Hepatocyte (in vitro differentiated cells): ENCODE measurements around the gene IRF4. TPM values are rescaled to one million over a fixed set of nuclear protein-coding genes. Genes with fewer than 3 reads are reported as not detected.
"Not testable (repeated sequence)": the region's sequence is repeated elsewhere in the genome, so short reads cannot be mapped to it uniquely, and the experiment has no call there.

Source experiments
- DNase-seq: peaks from one replicate; pipeline ENCODE4 v3.0.0-alpha.2; 2016; ENCODE audit warnings: low spot score
- H2AFZ ChIP-seq: fragments of 200-600 bp; sonication (generic); 2 replicates; pipeline ENCODE4 v1.6.0; 2016; ENCODE audit warnings: antibody characterized with exemption, mild to moderate bottlenecking
- H3K27ac ChIP-seq: fragments of 200-600 bp; sonication (generic); 2 replicates; pipeline ENCODE4 v1.5.1; 2016; ENCODE audit warnings: mild to moderate bottlenecking
- H3K27me3 ChIP-seq: fragments of 200-600 bp; sonication (generic); 2 replicates; pipeline ENCODE4 v1.6.1; 2016
- H3K36me3 ChIP-seq: fragments of 200-600 bp; sonication (generic); replicated peaks from 2 replicates; pipeline ENCODE4 v1.5.1; 2016; ENCODE audit warnings: low read depth; ENCODE audit not compliant: insufficient read depth
- H3K4me1 ChIP-seq: fragments of 200-600 bp; sonication (generic); 2 replicates; pipeline ENCODE4 v1.5.1; 2016; ENCODE audit warnings: mild to moderate bottlenecking, moderate library complexity; ENCODE audit not compliant: insufficient read depth
- H3K4me2 ChIP-seq: fragments of 200-600 bp; sonication (generic); 2 replicates; pipeline ENCODE4 v1.6.0; 2016
- H3K4me3 ChIP-seq: fragments of 200-600 bp; sonication (generic); 2 replicates; pipeline ENCODE4 v1.5.1; 2016; ENCODE audit warnings: mild to moderate bottlenecking
- H3K79me2 ChIP-seq: fragments of 200-600 bp; sonication (generic); 2 replicates; pipeline ENCODE4 v1.6.0; 2017; ENCODE audit warnings: mild to moderate bottlenecking
- H3K9me2 ChIP-seq: fragments of 200-600 bp; sonication (generic); replicated peaks from 2 replicates; pipeline ENCODE4 v1.6.0; 2017; ENCODE audit warnings: mild to moderate bottlenecking; ENCODE audit not compliant: insufficient read depth
- H3K9me3 ChIP-seq: fragments of 200-600 bp; sonication (generic); 2 replicates; pipeline ENCODE4 v1.5.1; 2016; ENCODE audit warnings: low read depth, mild to moderate bottlenecking
- H4K20me1 ChIP-seq: fragments of 200-600 bp; sonication (generic); 2 replicates; pipeline ENCODE4 v1.6.0; 2016; ENCODE audit warnings: mild to moderate bottlenecking; ENCODE audit not compliant: insufficient read depth, poor library complexity, severe bottlenecking
- EZH2 ChIP-seq: fragments of 200-600 bp; sonication (generic); IDR thresholded peaks from 2 replicates; pipeline ENCODE4 v1.6.1; 2016; ENCODE audit warnings: antibody characterized with exemption, mild to moderate bottlenecking, borderline replicate concordance
- EZH2phosphoT487 ChIP-seq: fragments of 200-600 bp; sonication (generic); IDR thresholded peaks from one replicate; pipeline ENCODE4 v1.6.1; 2018; ENCODE audit warnings: antibody characterized with exemption, mild to moderate bottlenecking, low read depth, moderate library complexity; ENCODE audit not compliant: unreplicated experiment, severe bottlenecking
- WGBS: methylation state at CpG from one replicate; pipeline ENCODE4 v1.1.6; 2016; ENCODE audit warnings: low lambda C conversion rate; ENCODE audit errors: missing lambda C conversion rate; 5-methylcytosine and 5-hydroxymethylcytosine counted together
- polyA plus RNA-seq: library from polyadenylated mRNA; unstranded; fragments of >200 nt; fragmentation: Nextera tagmentation; extraction: Ambion mirVana; gene quantifications from 2 replicates; pipeline ENCODE4 v1.2.1, GENCODE V29; 2016
- total RNA-seq: library from RNA; depleted of rRNA; stranded (reverse); fragments of >200 nt; gene quantifications from 2 replicates; pipeline ENCODE4 v1.2.3, GENCODE V29; 2014
- TF ChIP-seq, protein P1 (sequence below): fragments of 200-600 bp; sonication (generic); IDR thresholded peaks from 2 replicates; pipeline ENCODE4 v1.5.1; 2016; ENCODE audit warnings: antibody characterized with exemption, mild to moderate bottlenecking; ENCODE audit not compliant: poor library complexity

The IRF4 gene
- total and polyA plus RNA-seq, 2 experiments from 2014 or later: 0.02 to 0.23 TPM

DNA sequence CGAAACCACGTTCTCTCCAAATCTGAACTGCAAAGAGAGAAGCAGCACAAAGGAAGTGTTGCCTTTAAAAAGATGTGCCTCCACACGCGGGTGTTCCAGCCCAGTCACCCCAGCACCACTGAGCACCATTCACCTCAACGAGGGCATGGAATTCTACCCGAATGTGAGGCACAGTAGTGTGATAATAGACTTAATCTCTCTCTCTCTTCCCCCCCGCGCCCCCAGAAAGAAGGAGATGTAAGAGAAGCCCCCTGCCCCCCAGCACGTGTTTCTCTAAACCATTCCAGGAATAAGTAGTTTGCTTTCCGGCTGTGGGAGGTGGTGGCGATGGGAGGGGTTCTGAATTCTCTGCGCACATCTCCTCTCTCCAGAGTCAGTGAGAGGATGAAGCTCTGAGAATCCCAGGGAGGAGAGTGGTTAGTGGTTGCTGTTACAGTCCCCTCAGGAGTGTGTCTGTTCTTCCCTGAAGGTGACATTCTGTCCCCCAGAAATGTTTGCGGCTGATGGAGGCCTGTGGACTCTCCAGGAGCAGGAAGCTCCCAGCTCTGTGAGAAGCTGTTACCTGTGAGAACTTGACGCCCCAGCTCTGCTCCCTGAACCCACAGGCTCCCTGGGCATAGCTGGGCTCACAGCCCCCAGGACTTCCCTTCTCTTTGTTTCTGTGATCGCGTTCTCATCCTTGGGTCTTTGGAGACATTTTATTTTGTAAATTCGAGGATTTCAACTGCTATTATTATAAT lies 23.5 kb upstream of the IRF4 start:
- no peaks in the 10 kb centered on the region for H3K4me1 ChIP-seq
- H3K4me3 ChIP-seq: no peak overlapping the region
- H3K36me3 ChIP-seq: no peaks in the 10 kb centered on the region
- no peaks in the 10 kb centered on the region for H3K9me3 ChIP-seq
- no peak for DNase-seq
- H3K4me2 ChIP-seq: no peak overlapping the region
- TF ChIP-seq, protein P1, sequence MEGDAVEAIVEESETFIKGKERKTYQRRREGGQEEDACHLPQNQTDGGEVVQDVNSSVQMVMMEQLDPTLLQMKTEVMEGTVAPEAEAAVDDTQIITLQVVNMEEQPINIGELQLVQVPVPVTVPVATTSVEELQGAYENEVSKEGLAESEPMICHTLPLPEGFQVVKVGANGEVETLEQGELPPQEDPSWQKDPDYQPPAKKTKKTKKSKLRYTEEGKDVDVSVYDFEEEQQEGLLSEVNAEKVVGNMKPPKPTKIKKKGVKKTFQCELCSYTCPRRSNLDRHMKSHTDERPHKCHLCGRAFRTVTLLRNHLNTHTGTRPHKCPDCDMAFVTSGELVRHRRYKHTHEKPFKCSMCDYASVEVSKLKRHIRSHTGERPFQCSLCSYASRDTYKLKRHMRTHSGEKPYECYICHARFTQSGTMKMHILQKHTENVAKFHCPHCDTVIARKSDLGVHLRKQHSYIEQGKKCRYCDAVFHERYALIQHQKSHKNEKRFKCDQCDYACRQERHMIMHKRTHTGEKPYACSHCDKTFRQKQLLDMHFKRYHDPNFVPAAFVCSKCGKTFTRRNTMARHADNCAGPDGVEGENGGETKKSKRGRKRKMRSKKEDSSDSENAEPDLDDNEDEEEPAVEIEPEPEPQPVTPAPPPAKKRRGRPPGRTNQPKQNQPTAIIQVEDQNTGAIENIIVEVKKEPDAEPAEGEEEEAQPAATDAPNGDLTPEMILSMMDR: no peak
- TF ChIP-seq EZH2 (no peak), EZH2phosphoT487 (no peak)
- no peak overlapping the region for H3K27ac ChIP-seq
- no peaks in the 10 kb centered on the region for H3K9me2 ChIP-seq
- no peak overlapping the region for H2AFZ ChIP-seq
- H4K20me1 ChIP-seq: no peaks in the 10 kb centered on the region
- H3K79me2 ChIP-seq: no peaks in the 10 kb centered on the region
- 78% methylated on average over 17 of the region's 17 CpGs for WGBS
- peaks cover 6% of the 10 kb centered on the region for H3K27me3 ChIP-seq

DNA sequence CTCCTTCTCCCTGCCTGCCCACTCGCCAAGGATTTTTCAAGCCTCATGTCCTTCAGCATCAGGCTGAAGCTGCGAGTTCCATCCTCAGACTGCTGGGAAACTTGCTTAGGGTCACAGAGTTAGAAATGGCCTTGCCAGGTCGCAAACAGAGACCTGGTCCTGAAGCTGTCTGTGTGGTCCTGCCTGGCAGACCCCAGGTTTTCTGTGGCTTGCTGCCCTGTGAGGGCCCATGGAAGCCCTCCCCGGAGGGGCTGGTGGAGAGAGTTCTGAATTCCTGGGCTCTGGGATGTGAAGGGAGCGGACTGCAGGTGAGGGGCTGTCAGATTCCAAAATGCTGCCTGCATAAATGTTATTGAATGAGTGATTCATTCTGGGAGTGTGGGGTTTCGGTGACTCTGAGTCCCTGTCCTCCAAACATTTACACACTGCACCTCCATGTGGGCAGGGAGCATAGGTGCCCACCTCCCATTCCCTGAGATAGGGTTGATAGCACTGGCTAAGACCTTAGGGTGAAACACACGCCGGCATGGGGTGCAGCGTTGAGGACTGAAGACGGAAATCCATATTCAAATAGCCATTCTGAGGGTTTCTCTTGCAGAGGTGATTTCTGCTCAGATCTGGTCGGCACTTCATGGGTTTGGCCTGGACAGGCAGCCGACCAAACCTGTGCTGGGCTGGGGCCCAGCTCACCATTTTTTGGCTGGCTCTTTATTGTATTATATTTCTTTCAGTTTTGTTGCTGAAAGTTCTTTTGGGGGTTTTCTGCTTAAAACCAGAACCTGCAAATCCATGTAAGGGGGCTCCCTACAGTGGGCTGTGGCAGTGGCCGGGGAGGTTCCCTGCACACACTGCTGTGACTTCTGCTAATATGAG lies 21.8 kb upstream of the IRF4 start:
- WGBS: 83% methylated on average over 13 of the region's 13 CpGs
- TF ChIP-seq, protein P1: no peak
- TF ChIP-seq EZH2 (no peak), EZH2phosphoT487 (no peak)

GRCh38 chr6:370555-370954 lies 21.0 kb upstream of the IRF4 start:
- no peaks in the 10 kb centered on the region for H3K9me3 ChIP-seq
- no peak overlapping the region for H3K4me2 ChIP-seq
- H3K27me3 ChIP-seq: peaks cover 6% of the 10 kb centered on the region
- no peaks in the 10 kb centered on the region for H4K20me1 ChIP-seq
- no peaks in the 10 kb centered on the region for H3K36me3 ChIP-seq
- H2AFZ ChIP-seq: no peak overlapping the region
- 81% methylated on average over 6 of the region's 6 CpGs for WGBS
- no peaks in the 10 kb centered on the region for H3K79me2 ChIP-seq
- no peak for TF ChIP-seq EZH2phosphoT487
- no peak for DNase-seq
- no peaks in the 10 kb centered on the region for H3K9me2 ChIP-seq
- no peak overlapping the region for H3K4me3 ChIP-seq
- H3K27ac ChIP-seq: no peak overlapping the region
- H3K4me1 ChIP-seq: no peaks in the 10 kb centered on the region

More for the DNA sequence above, 21.8 kb upstream of the IRF4 start:
- no peak for DNase-seq
- Histone ChIP-seq H3K4me1 (no peaks in the 10 kb centered on the region), H4K20me1 (no peaks in the 10 kb centered on the region), H3K79me2 (no peaks in the 10 kb centered on the region), H3K9me2 (no peaks in the 10 kb centered on the region), H3K4me2 (no peak overlapping the region), H3K4me3 (no peak overlapping the region), H3K36me3 (no peaks in the 10 kb centered on the region), H3K27me3 (peaks cover 6% of the 10 kb centered on the region), H2AFZ (no peak overlapping the region), H3K27ac (no peak overlapping the region), H3K9me3 (no peaks in the 10 kb centered on the region)

GRCh38 chr6:371851-372250 lies 19.7 kb upstream of the IRF4 start:
- H3K79me2 ChIP-seq, H3K27me3 ChIP-seq, H3K27ac ChIP-seq, H3K9me3 ChIP-seq, DNase-seq, H4K20me1 ChIP-seq, H3K4me2 ChIP-seq, H2AFZ ChIP-seq, H3K4me3 ChIP-seq, H3K36me3 ChIP-seq, H3K9me2 ChIP-seq, H3K4me1 ChIP-seq: not testable (repeated sequence)
- 94% methylated on average over 2 of the region's 2 CpGs for WGBS
